ENCODE results near the gene GPX8. TPM values are rescaled to one million over a fixed set of nuclear protein-coding genes. Genes with fewer than 3 reads are reported as not detected.
A peak's percentile ranks its signal among the peaks of the same experiment; 100 is the strongest.

GPX8 gene
- total and polyA plus RNA-seq, 9 donors = 14.4 to 58.8 (median 29.8) TPM

DNA sequence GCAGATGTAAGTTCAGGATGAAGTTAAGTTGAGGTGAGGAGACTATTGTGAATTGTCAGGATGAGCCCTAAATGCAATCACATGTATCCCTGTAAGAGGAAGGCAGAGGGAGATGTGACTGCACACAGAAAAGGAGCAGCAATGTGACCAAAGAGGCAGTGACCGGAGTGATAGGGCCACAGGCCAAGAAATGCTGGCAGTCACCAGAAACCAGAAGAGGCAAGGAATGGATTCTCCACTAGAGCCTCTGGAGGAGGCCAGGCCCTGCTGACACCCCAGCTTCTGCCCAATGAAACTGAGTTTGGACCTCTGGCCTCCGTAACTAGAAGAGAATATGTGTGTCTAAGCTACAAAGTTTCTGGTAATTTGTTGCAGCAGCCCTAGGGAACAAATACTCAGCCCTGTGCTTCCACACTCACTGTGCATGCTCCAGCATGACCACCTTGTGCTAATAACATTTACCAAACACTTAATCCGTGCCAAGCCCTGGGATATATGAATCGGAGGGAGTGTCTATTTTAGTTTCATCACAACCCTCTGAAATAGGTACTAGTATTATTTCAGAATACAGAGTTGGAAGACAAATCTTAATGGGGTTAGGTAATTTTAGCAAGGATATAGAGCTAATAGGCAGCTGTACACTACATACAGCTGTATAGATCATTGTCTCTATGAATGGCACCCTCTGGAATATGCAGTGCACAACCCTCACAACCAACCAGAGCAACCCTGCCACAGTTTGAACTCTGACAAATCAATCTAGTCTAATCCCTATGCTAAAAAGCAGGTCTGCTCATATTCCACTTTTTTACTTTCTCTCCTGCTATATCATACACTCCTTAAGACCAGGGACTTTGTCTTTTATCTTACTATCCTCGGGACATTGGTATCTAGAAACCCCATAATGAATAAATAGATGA is 7.8 kb upstream of the GPX8 start:
- no peaks in the 10 kb centered on the region for H3K4me1 ChIP-seq (ENCODE audit: insufficient read depth)
- no peaks in the 10 kb centered on the region for H3K9me3 ChIP-seq
- H3K27me3 ChIP-seq = no peaks in the 10 kb centered on the region
- H3K27ac ChIP-seq = no peak overlapping the region
- TF ChIP-seq EP300 (IDR thresholded peaks at IDR 0.05) (no peak), POLR2A (IDR thresholded peaks at IDR 0.05) (no peak)
- TF ChIP-seq, protein P1, sequence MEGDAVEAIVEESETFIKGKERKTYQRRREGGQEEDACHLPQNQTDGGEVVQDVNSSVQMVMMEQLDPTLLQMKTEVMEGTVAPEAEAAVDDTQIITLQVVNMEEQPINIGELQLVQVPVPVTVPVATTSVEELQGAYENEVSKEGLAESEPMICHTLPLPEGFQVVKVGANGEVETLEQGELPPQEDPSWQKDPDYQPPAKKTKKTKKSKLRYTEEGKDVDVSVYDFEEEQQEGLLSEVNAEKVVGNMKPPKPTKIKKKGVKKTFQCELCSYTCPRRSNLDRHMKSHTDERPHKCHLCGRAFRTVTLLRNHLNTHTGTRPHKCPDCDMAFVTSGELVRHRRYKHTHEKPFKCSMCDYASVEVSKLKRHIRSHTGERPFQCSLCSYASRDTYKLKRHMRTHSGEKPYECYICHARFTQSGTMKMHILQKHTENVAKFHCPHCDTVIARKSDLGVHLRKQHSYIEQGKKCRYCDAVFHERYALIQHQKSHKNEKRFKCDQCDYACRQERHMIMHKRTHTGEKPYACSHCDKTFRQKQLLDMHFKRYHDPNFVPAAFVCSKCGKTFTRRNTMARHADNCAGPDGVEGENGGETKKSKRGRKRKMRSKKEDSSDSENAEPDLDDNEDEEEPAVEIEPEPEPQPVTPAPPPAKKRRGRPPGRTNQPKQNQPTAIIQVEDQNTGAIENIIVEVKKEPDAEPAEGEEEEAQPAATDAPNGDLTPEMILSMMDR (IDR thresholded peaks at IDR 0.05) = no peak
- 59 to 72% (median 60%) methylated on average over 5 of the region's 5 CpGs for WGBS, 3 donors
- DNase-seq = no peak
- H3K4me3 ChIP-seq = no peak overlapping the region
- no peaks in the 10 kb centered on the region for H3K36me3 ChIP-seq
- intact Hi-C loops (cut with DNase I) = no loop called here

DNA sequence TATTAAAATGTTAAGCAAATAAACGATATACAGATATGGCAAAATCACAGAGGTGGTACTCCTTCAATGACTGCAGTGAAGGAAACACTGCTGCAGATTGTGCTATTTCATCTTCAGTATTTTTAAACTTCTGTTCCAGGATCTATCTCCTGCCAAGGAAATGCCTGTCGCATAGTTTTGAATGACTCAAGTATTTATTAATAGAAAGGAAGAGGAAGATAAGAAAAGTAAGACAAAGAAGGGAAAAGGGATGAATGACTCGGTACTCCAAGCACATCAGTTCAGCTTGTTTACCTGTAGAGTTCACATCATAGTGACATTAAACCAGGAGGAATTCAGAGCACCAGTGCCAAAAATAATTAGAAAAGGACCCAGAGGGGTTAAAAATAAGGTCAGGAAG is 5.1 kb upstream of the GPX8 start:
- WGBS, 3 donors = 8 to 33% (median 24%) methylated on average over 3 of the region's 3 CpGs
- Histone ChIP-seq H3K9me3 (no peaks in the 10 kb centered on the region), H3K27me3 (no peaks in the 10 kb centered on the region), H3K36me3 (no peaks in the 10 kb centered on the region), H3K27ac (no peak overlapping the region), H3K4me1 (ENCODE audit: insufficient read depth) (no peaks in the 10 kb centered on the region), H3K4me3 (no peak overlapping the region)
- TF ChIP-seq EP300 (IDR thresholded peaks at IDR 0.05) (no peak), POLR2A (IDR thresholded peaks at IDR 0.05) (no peak)
- TF ChIP-seq, protein P1 (IDR thresholded peaks at IDR 0.05) = no peak
- no peak for DNase-seq
- intact Hi-C loops (cut with DNase I) = no loop called here

DNA sequence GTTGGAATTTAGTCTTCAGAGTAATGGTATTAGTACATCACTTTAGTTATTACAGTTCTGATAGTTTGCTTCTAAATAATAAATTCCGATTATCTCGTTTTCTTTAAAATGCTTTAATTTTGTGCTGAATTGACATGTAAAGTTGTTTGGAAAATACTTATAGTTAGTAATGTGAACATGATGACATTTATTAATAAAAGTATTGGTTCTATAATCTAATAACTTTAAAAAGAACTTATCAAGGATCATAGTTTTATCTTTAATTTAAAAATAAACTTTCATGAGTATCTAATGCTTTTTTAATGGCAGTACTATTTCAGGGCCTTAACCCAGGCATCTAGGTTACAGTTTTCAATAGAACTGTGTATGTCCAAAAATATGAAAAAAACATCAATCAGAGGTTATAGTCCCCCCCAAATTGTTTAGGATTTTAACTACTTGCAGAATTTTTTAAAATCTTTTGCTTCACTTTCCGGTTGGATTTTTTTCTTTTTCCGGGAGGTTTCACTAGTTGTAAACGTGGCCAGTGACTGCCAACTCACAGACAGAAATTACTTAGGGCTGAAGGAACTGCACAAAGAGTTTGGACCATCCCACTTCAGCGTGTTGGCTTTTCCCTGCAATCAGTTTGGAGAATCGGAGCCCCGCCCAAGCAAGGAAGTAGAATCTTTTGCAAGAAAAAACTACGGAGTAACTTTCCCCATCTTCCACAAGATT is 680 bp downstream of the GPX8 start:
- intact Hi-C loops (cut with DNase I) = no loop called here
- Histone ChIP-seq H3K27ac (peak overlapping the region in 1 of 2 donors; percentile 58), H3K27me3 (no peaks in the 10 kb centered on the region), H3K9me3 (no peaks in the 10 kb centered on the region), H3K4me1 (ENCODE audit: insufficient read depth) (no peaks in the 10 kb centered on the region), H3K4me3 (peak overlapping the region; percentile 46), H3K36me3 (no peaks in the 10 kb centered on the region)
- 1 to 3% (median 2%) methylated on average over 9 of the region's 9 CpGs for WGBS, 3 donors
- DNase-seq = peak in 2 of 5 donors; percentile 20 to 36
- TF ChIP-seq EP300 (IDR thresholded peaks at IDR 0.05) = no peak
- TF ChIP-seq, protein P1 (IDR thresholded peaks at IDR 0.05) = no peak
- no peak for TF ChIP-seq POLR2A (IDR thresholded peaks at IDR 0.05)

DNA sequence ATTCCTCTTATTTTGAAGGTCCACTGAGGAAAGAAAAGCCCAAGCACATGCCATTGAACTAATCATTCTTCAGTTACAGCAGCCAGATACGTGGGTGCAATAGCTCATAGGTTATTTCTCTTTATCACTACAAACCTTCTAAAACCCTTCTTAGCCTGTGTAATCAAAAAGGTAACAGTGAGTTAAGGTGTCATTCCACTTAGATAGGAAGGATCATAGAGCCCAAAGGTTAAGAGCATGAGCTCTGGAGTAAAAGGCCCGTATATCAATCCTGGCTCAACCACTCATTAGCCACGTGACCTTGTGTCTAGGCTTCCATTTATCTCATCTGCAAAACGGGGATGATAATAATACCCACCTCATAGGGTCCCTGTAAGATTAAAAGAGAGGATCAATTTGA is 2.7 kb downstream of the GPX8 start:
- intact Hi-C loops (cut with DNase I) = no loop called here
- no peaks in the 10 kb centered on the region for H3K9me3 ChIP-seq
- WGBS, 3 donors = 67 to 74% (median 72%) methylated on average over 4 of the region's 4 CpGs

More for the DNA sequence above, 2.7 kb downstream of the GPX8 start:
- no peaks in the 10 kb centered on the region for H3K4me1 ChIP-seq (ENCODE audit: insufficient read depth)
- H3K36me3 ChIP-seq = no peaks in the 10 kb centered on the region
- no peaks in the 10 kb centered on the region for H3K27me3 ChIP-seq
- H3K27ac ChIP-seq = no peak overlapping the region
- no peak for DNase-seq
- TF ChIP-seq EP300 (IDR thresholded peaks at IDR 0.05) = no peak
- H3K4me3 ChIP-seq = no peak overlapping the region
